Gastrocnemius medialis (tissue), 4 donors: ENCODE measurements around the gene EPHA1. TPM values are rescaled to one million over a fixed set of nuclear protein-coding genes. Genes with fewer than 3 reads are reported as not detected.

ENCODE experiments used
- ATAC-seq, 2 donors: fragments of 150-250 bp; one replicate each; pipeline ENCODE4 v1.9.1; 2016
- DNase-seq, 2 donors: peaks; one replicate each; pipeline ENCODE4 v3.0.0-alpha.2; 2019
- H3K27ac ChIP-seq, 4 donors: fragments of 200-600 bp; sonication (generic); 1 replicate in 1 of 4; 2 replicates in 3 of 4; pipeline ENCODE4 v1.5.1; 2016 to 2018; ENCODE audit warnings: mild to moderate bottlenecking in 2 of 4, moderate library complexity in 1 of 4
- H3K27me3 ChIP-seq, 3 donors: fragments of 200-600 bp; sonication (generic) in 2 of 3; 1 replicate in 1 of 3; 2 replicates in 2 of 3; pipeline versions ENCODE4 v1.5.1 to v1.6.0; 2016 to 2019; ENCODE audit warnings: mild to moderate bottlenecking in 1 of 3, moderate library complexity in 1 of 3
- H3K36me3 ChIP-seq, 2 donors: fragments of 200-600 bp; sonication (generic) in 1 of 2; one replicate each; pipeline ENCODE4 v1.5.1; 2017 to 2018
- H3K4me1 ChIP-seq, 2 donors: fragments of 200-600 bp; sonication (generic) in 1 of 2; one replicate each; pipeline ENCODE4 v1.5.1; 2016 to 2017; ENCODE audit warnings: mild to moderate bottlenecking in 2 of 2
- H3K4me3 ChIP-seq, 4 donors: fragments of 200-600 bp; sonication (generic) in 3 of 4; 1 replicate in 1 of 4; 2 replicates in 3 of 4; pipeline ENCODE4 v1.5.1; 2016 to 2019; ENCODE audit warnings: mild to moderate bottlenecking in 2 of 4
- H3K9me3 ChIP-seq, 3 donors: fragments of 200-600 bp; sonication (generic) in 2 of 3; 1 replicate in 1 of 3; 2 replicates in 2 of 3; pipeline ENCODE4 v1.5.1; 2016 to 2019
- CTCF ChIP-seq, 5 experiments: fragments of 450-650 bp in 3 of 5; fragments of 200-600 bp in 2 of 5; sonication (generic) in 2 of 5; IDR thresholded peaks in 4 of 5; conservative IDR thresholded peaks in 1 of 5; 1 replicate in 4 of 5; 2 replicates in 1 of 5; pipeline ENCODE4 v1.5.1; 2016 to 2019; ENCODE audit warnings: antibody characterized with exemption in 5 of 5, mild to moderate bottlenecking in 3 of 5, moderate library complexity in 3 of 5
- POLR2A ChIP-seq, 2 donors: fragments of 450-650 bp; IDR thresholded peaks; one replicate each; pipeline ENCODE4 v1.6.1; 2017; ENCODE audit warnings: antibody characterized with exemption in 2 of 2, mild to moderate bottlenecking in 2 of 2, moderate library complexity in 2 of 2
- in situ Hi-C, 4 donors: fragments of 200-750 bp; cut with MboI; loops; one replicate each; pipeline versions ENCODE4 v1.15.0 to v1.8.0; 2017; ENCODE audit warnings: low sequenced_read_pairs in 4 of 4
- intact Hi-C: fragments of 100-400 bp; cut with DNase I; formaldehyde crosslinking; loops from one replicate; pipeline ENCODE4 v1.15.1; 2023; ENCODE audit warnings: low total_unique reads
- total RNA-seq, 4 donors: library from RNA; depleted of rRNA; stranded (reverse); fragments of >200 nt; gene quantifications; one replicate each; pipeline versions ENCODE4 v1.1.0 to v1.2.3, GENCODE V29; 2016

The EPHA1 gene
- total RNA-seq: not detected

- no peaks in the 10 kb centered on the region for H3K9me3 ChIP-seq
- H3K4me1 ChIP-seq: no peaks in the 10 kb centered on the region
- no peak for ATAC-seq
- in situ Hi-C loops: loop anchor here in 2 of 4 donors (10.0 to 25.0 kb wide), 2 partner anchors 164 to 397 kb away; no protein-coding TSS in a partner anchor
- TF ChIP-seq POLR2A (IDR thresholded peaks at IDR 0.05) (no peak), CTCF (IDR thresholded peaks at IDR 0.05 in 4 of 5, conservative IDR thresholded peaks at IDR 0.05 in 1 of 5) (no peak)
- intact Hi-C loops: no loop called here
- H3K27ac ChIP-seq: no peak within 1 kb of the TSS
- H3K36me3 ChIP-seq: no peaks in the 10 kb centered on the region
- no peak for DNase-seq
- no peak within 1 kb of the TSS for H3K4me3 ChIP-seq
- H3K27me3 ChIP-seq: no peaks in the 10 kb centered on the region
Measured at GRCh38 chr7:143408686-143409561, at the start of gene EPHA1. Gene EPHA1 (minus strand): TSS chr7:143408856. CDS start chr7:143408805, 51 bp downstream.

DNA sequence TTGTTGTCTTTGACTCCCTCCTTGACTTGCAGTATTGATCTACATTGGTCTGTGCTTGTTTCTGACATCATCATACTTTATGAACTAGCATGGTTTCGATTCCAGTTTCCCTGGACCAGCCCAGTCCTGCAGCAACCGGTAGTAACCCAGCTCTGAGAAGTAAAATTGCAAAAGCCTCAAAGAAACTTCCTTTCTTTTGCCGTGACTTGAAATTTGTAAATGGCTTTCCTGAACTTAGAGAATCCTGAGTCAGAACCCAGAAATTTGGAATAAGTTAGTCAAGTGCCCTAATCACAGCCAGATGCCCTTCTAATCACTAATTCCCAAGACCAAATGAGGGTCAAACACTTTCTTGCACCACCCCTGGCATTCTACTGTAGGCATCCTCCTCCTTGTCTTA, 49.6 kb upstream of the EPHA1 start:
- in situ Hi-C loops: no loop called here
- intact Hi-C loops: no loop called here
- Histone ChIP-seq H3K27ac (no peak overlapping the region), H3K9me3 (no peaks in the 10 kb centered on the region), H3K36me3 (no peaks in the 10 kb centered on the region), H3K27me3 (no peaks in the 10 kb centered on the region), H3K4me3 (no peak overlapping the region), H3K4me1 (no peaks in the 10 kb centered on the region)
- ATAC-seq: no peak
- no peak for TF ChIP-seq POLR2A (IDR thresholded peaks at IDR 0.05)
- no peak for TF ChIP-seq CTCF (IDR thresholded peaks at IDR 0.05 in 4 of 5, conservative IDR thresholded peaks at IDR 0.05 in 1 of 5)
- no peak for DNase-seq

GRCh38 chr7:143456992-143457793, 48.5 kb upstream of the EPHA1 start:
- Histone ChIP-seq H3K4me1 (no peaks in the 10 kb centered on the region), H3K27me3 (no peaks in the 10 kb centered on the region), H3K36me3 (no peaks in the 10 kb centered on the region), H3K9me3 (no peaks in the 10 kb centered on the region), H3K27ac (no peak overlapping the region), H3K4me3 (no peak overlapping the region)
- ATAC-seq (no peak), DNase-seq (no peak)
- no peak for TF ChIP-seq POLR2A (IDR thresholded peaks at IDR 0.05)
- TF ChIP-seq CTCF (IDR thresholded peaks at IDR 0.05 in 4 of 5, conservative IDR thresholded peaks at IDR 0.05 in 1 of 5): no peak
- in situ Hi-C loops (no loop called here), intact Hi-C loops (no loop called here)

GRCh38 chr7:143455942-143456341, 47.3 kb upstream of the EPHA1 start:
- no peaks in the 10 kb centered on the region for H3K27me3 ChIP-seq
- no peaks in the 10 kb centered on the region for H3K4me1 ChIP-seq
- intact Hi-C loops (no loop called here), in situ Hi-C loops (no loop called here)
- no peak for TF ChIP-seq CTCF (IDR thresholded peaks at IDR 0.05 in 4 of 5, conservative IDR thresholded peaks at IDR 0.05 in 1 of 5)
- no peak for TF ChIP-seq POLR2A (IDR thresholded peaks at IDR 0.05)
- no peak overlapping the region for H3K4me3 ChIP-seq
- H3K9me3 ChIP-seq: no peaks in the 10 kb centered on the region
- ATAC-seq (no peak), DNase-seq (no peak)
- no peak overlapping the region for H3K27ac ChIP-seq
- H3K36me3 ChIP-seq: no peaks in the 10 kb centered on the region
